ENCODE data around the gene SCARF2. TPM values are rescaled to one million over a fixed set of nuclear protein-coding genes. Genes with fewer than 3 reads are reported as not detected.
A peak's percentile ranks its signal among the peaks of the same experiment; 100 is the strongest.

The SCARF2 gene
- total and polyA plus RNA-seq, 2 experiments from 2014 or later = 1.8 to 16.6 TPM

- no peak overlapping the region for H3K27ac Mint-ChIP-seq
- peak; percentile 74 for ATAC-seq
Observed at GRCh38 chr22:20424932-20425565, 12.6 kb downstream of the SCARF2 start.

GRCh38 chr22:20424568-20424931 lies 13.1 kb downstream of the SCARF2 start:
- Mint-ChIP-seq H3K9me3 (no peaks in the 10 kb centered on the region; the same call in 2 of the 3 replicates), H3K4me1 (peaks cover 7% of the 10 kb centered on the region), H3K27ac (no peak overlapping the region), H3K27me3 (ENCODE audit: insufficient read depth, low read depth, poor library complexity) (peaks cover 52% of the 10 kb centered on the region), H3K36me3 (ENCODE audit: low read depth) (peaks cover 4% of the 10 kb centered on the region), H3K4me3 (no peak overlapping the region; the same call in 2 of the 3 replicates)
- Histone ChIP-seq H3F3A (replicated peaks; ENCODE audit: low read depth) (no peaks in the 10 kb centered on the region), H3K36me3 (ENCODE audit: insufficient read depth) (no peaks in the 10 kb centered on the region), H4K20me1 (replicated peaks; ENCODE audit: insufficient read depth) (0 out of 2 replicates have a peak, but pooled peaks cover 6% of the 10 kb centered on the region), H3K79me2 (replicated peaks; ENCODE audit: insufficient read depth) (no peaks in the 10 kb centered on the region), H2AFZ (no peak overlapping the region), H3K27ac (ENCODE audit: low read depth) (no peak overlapping the region), H3K4me1 (ENCODE audit: insufficient read depth) (no peaks in the 10 kb centered on the region), H3K4me2 (peak overlapping the region; percentile 48; the same call in 1 of the 2 replicates), H3K9me2 (ENCODE audit: insufficient read depth) (no peaks in the 10 kb centered on the region), H3K4me3 (0 out of 2 replicates have a peak overlapping the region, but pooled peaks have one; percentile 56), H3K27me3 (ENCODE audit: insufficient read depth) (peaks cover 53% of the 10 kb centered on the region)
- TF ChIP-seq CREB1 (CRISPR knock-in tag; IDR thresholded peaks at IDR 0.05; ENCODE audit: low read depth) (no peak), POLR2AphosphoS5 (IDR thresholded peaks at IDR 0.05; ENCODE audit: low read depth) (no peak), EZH2 (IDR thresholded peaks at IDR 0.05; ENCODE audit: low read depth, unreplicated experiment) (no peak), CTCF (conservative IDR thresholded peaks at IDR 0.05; ENCODE audit: low read depth in 2 of 2) (no peak), ZNF114 (CRISPR knock-in tag; IDR thresholded peaks at IDR 0.05) (no peak), ZNF331 (CRISPR knock-in tag; IDR thresholded peaks at IDR 0.05; ENCODE audit: low read depth) (no peak)
- ATAC-seq (no peak), DNase-seq (ENCODE audit: low spot score) (no peak)

More at GRCh38 chr22:20424932-20425565, 12.6 kb downstream of the SCARF2 start:
- Mint-ChIP-seq H3K27me3 (ENCODE audit: insufficient read depth, low read depth, poor library complexity) (peaks cover 57% of the 10 kb centered on the region), H3K9me3 (no peaks in the 10 kb centered on the region; the same call in 2 of the 3 replicates), H3K4me1 (peaks cover 7% of the 10 kb centered on the region), H3K4me3 (peak overlapping the region; percentile 57), H3K36me3 (ENCODE audit: low read depth) (peaks cover 4% of the 10 kb centered on the region)
- Histone ChIP-seq H2AFZ (no peak overlapping the region), H3K4me3 (peak overlapping the region; percentile 56), H3K9me2 (ENCODE audit: insufficient read depth) (no peaks in the 10 kb centered on the region), H3K36me3 (ENCODE audit: insufficient read depth) (no peaks in the 10 kb centered on the region), H3K27me3 (ENCODE audit: insufficient read depth) (peaks cover 58% of the 10 kb centered on the region), H3K27ac (ENCODE audit: low read depth) (no peak overlapping the region), H3K4me1 (ENCODE audit: insufficient read depth) (peaks cover 2% of the 10 kb centered on the region; the same call in 1 of the 2 replicates), H3K4me2 (peak overlapping the region; percentile 76; the same call in 1 of the 2 replicates), H4K20me1 (replicated peaks; ENCODE audit: insufficient read depth) (0 out of 2 replicates have a peak, but pooled peaks cover 6% of the 10 kb centered on the region), H3F3A (replicated peaks; ENCODE audit: low read depth) (no peaks in the 10 kb centered on the region), H3K79me2 (replicated peaks; ENCODE audit: insufficient read depth) (no peaks in the 10 kb centered on the region)
- DNase-seq (ENCODE audit: low spot score) = peak; percentile 94
- TF ChIP-seq POLR2AphosphoS5 (IDR thresholded peaks at IDR 0.05; ENCODE audit: low read depth) = peak; percentile 78
- no peak for TF ChIP-seq ETS1 (IDR thresholded peaks at IDR 0.05)

Data from GM23338 (cell line).